ENCODE data around the gene NELL1.

- TF ChIP-seq CTCF (conservative IDR thresholded peaks at IDR 0.05; ENCODE audit: low read depth, low read length) (no peak), EZH2 (IDR thresholded peaks at IDR 0.05; ENCODE audit: low read length, unreplicated experiment) (no peak)
Measured at GRCh38 chr11:21072558-21072957, 403.2 kb downstream of the NELL1 start.
